HG02981 (cell line): ENCODE data around the gene BCAS1.

ENCODE experiments used
- ATAC-seq: cut with Tn5 transposase; IDR thresholded peaks from one replicate; pipeline ENCODE4 v1.9.1; 2021; ENCODE audit warnings: mild to moderate bottlenecking, moderate library complexity; ENCODE audit not compliant: unreplicated experiment

BCAS1 gene

DNA sequence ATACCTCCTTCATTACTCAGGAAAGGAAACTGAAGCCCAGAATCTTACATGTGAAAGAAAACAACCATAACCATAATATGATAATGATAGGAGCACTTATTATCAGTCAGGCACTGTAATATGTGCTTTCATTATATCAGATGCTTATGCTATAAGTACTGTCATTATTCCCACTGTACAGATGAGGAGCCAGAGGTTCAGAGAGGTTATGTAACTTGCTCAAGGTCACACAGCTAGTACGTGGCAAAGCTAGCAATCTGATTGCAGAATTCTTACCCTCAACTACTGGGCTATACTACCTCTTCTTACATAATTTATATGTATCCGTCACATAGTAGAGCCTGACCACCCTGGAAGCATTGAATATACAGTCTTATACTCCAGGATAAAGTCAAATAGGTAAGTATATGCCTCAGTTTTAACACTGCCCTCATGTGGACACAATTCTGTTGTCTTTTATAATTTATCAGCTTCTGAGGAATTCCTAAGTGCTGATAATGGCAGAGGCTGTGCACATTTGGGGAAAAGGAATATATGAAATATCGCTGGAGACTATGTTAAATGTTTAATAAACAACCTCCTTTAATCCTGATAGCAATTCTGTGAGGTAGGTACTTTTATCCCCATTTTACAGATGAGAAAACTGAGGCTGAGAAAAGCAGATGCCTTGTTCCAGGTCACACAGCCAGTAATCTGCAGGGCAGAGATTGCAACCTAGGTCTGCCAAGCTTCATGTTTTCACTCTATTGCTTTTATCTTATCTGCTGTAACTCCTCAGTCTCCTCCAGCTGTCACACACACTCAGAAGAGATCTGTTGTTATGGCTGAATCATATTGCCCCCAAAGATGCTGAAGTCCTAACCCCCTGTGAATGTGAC is 13.4 kb downstream of the BCAS1 start:
- no peak for ATAC-seq

DNA sequence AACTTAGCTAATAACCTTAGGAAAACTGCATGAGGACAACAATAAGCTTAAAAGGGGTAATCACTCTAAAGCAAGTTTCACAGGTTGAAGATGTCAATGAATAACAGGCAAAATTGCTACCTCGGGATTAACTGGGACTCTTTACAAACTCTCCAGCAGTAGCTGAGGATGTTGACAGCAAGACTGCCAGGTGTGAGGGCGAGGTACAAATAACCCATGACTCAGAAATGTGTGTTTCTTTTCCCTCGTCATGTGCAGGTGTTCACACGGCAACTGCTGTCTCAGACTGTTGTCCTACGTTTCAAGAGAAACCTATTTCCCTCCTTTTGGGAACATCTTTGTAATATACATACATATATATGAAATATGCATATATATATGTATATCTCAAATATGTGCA is 15.9 kb downstream of the BCAS1 start:
- ATAC-seq, result no peak

DNA sequence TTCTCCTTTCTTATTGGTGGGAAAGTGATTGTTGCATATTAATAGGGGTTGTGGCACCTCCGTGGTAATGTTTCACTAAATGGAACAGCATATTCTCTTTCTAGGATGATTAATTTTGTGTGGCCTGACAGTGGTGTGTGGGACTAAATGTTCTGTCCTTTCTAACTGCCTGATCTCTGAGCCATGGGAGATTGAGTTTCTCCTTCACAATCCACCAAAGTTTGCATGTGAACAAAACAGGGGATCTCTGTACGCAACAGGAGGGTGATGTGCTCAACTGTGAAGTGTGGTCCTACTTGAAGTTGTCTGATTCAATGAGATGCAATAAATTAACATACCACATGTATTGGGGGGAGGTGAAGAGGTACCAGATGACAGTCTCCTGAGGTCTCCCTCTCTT is 19.3 kb downstream of the BCAS1 start:
- ATAC-seq, result no peak

DNA sequence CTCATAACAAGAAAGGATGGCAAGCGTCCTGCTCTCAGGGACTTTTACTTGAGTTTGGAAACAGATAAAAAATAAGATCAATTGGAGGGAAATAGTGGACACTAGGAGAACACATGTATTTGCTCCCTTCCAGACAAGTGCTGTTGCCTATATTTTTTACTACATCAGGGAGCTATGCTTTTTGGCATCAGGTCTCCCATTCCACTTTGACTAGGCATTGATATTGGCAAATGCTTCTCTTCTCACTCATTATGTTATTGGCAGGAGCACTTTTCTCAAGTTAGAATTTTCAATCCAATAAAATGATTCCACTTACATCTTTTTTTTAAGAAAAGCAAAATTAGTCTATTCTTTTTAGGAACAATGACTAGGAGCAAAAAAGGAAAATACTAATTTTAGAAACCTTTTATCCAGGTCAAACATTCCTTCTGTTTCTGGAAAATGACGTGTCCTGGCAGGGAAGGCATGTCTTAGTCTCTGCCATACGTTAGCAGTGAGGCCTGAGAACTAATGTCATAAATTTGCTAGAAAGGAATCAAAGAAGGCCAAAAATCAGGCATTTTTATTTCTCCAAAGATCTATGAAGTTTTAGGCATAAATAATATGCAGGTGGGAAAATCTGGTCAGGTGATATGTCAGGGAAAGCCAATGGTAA is 21.4 kb downstream of the BCAS1 start:
- no peak for ATAC-seq

DNA sequence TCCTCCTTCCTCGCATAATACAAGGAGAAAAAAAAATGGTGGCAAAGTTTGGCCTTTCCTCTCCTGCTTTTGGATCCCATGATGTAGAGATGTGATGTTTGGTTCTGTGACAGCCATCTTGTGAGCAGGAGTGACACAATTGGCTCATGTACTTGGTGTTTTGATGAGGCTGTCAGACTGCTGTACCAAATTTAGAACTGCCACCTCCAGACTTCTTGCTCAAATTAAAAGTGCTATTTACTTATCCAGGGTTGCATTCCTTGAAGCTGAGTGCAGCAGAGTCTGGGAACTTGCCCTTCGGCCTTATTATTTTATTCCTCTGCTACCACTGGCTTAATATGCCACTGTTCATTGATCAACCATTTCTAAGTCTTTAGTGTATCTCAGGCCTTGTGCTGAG is 21.9 kb downstream of the BCAS1 start:
- ATAC-seq, result no peak

DNA sequence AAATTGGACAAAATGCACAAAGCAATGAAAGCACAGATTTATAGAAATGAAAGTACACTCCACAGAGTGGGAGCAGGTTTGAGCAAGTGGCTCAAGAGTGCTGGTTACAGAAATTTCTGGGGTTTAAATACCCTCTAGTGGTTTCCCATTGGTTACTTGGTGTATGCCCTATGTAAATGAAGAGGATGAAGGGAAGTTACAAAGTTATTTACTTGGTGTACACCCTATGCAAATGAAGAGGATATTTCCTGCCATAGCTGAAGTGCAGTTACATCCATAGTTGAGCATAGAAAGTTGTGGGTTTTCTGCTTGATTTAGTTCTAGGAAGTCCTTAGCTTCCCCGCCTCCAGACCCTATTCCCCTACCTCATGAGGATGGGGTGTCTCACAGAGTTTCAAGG is 22.7 kb downstream of the BCAS1 start:
- no peak for ATAC-seq

DNA sequence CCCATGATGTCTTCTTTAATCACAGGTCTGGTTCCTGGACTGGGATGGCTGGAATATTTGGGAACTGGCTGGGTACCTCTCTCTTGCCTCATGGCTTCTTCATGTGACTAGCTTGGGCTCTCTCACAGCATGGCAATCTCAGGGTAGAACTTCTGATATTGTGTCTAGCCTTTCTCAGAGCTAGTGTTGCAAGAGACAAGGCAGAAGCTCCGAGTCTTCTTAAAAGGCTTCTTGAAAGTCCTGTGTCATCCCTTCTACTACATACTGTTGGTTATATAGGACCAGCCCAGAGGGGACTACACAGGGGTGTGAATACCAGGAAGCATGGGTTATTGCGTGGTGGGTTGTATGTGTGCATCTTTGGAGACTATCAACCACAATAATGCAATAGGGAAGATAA is 23.3 kb downstream of the BCAS1 start:
- no peak for ATAC-seq

DNA sequence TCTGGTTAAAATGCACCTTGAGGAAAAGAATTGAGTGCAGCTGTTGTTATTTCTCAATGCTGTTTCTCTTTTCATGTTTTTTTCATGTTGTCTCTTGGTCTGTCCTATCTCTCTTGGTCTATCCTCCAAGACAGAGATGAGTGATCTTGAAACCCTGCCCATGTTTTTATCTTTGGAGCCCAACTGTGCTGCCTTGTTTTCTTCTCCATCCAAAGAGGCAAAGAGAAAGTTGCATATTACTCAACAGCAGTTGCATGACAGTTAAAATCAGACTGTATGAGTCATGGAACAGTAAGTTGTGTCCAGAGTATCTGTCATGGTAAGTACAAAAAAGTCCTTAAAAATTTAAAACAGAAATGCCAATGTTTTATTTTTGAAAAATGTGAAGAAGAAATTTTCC is 26.2 kb downstream of the BCAS1 start:
- no peak for ATAC-seq

DNA sequence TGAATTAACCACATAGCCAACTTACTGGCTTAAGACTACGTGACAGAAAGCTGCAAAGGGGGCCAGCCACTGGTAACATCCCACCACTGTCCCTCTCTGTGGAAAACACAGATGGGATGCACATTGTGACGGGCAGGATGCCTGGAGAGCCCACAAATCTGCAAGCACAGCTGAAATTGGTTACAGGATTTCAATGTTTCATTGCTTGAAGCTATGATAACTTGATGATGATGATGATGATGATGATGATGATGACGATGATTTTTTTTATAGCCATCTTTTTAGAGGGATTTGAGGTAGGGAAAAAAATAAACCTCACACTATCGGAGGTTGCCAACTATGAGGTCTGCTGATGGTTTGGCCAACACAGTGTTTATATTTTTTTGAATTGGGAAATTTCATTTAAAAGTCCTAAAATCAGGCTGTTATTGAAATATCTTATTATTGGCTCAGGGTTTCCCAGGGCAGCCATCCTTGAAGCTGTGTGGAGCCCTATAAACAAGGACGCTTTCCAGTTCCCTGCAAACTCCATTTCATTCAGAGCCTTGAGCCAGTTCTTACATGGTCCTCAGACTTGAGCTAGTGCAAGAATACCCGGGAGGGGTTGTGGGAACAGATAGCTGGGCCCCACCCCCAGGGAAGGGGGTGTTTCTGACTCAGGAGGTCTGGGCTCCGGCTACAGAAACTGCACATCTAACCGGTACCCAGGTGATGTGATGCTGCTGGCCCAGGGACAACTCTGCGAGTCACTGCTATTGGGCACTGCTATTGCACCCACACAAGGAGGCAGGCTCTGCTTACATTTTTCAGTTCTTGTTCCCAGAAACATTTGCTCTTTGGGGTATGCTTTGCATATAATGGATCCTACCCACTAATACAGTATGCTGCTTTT is 27.1 kb downstream of the BCAS1 start:
- ATAC-seq, result no peak

DNA sequence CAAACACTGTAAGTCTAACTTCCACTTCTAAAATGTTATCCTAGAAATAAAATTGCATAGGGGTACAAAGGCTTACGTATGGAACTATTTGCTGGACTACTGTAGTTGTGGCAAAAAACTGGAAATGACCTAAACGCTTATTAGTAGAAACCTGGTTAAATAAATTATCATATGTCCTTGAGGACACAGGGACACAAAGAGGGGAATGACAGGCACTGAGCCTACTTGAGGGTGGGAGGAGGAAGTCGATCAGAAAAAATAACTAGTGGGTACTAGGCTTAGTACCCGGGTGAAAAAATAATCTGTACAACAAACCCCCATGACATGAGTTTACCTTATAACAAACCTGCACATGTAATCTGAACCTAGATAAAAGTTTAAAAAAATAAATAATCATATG is 28.4 kb downstream of the BCAS1 start:
- no peak for ATAC-seq

DNA sequence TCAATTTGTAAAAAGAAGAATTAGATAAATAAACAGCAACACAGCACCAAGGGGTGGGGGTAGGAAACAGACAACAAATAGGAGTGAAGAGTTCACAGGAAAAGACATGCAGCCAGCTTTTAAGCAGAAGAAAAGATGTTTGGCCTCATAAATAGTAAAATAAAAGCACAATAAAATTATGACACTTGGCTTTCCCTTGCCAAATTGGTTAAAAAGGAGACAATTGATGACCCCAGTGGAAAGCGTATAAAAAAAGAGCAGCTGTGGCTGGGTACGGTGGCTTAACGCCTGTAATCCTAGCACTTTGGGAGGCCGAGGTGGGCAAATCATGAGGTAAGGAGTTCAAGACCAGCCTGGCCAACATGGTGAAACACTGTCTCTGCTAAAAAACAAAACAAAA is 29.1 kb downstream of the BCAS1 start:
- no peak for ATAC-seq

DNA sequence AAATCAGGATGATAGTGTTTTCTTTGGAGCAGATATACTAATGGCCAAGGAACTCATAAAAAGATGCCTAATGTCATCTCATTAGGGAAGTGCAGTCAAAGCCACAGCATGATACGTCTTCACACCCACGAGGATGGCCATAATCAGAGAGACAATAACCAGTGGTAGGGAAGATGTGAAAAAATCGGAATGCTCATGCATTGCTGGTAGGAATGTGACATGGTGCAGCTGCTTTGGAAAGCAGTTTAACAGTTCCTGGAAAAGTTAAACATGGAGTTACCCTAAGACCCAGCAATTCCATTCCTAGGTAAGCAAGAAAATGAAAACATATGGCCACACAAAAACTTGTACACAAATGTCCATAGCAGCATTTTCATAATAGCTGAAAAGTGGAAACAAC is 29.9 kb downstream of the BCAS1 start:
- no peak for ATAC-seq

DNA sequence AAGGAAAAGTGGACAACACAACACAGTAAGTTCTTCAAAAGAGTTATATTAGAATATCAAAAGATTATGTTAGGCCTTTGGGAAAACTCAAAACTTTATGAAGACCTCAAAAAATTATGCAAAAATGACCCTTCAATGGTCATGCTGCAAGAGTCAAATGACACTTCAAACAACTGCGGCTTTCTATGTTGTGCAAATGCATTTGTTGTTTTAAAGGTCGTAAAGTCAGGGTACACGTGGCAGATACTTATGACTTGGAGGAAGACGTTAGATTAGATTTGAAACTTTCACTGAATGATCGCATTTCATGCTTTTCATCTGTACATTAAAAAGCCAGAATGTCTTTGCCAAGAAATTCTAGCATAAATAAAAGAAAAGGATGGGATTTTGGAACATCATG is 31.4 kb downstream of the BCAS1 start:
- ATAC-seq, result no peak

DNA sequence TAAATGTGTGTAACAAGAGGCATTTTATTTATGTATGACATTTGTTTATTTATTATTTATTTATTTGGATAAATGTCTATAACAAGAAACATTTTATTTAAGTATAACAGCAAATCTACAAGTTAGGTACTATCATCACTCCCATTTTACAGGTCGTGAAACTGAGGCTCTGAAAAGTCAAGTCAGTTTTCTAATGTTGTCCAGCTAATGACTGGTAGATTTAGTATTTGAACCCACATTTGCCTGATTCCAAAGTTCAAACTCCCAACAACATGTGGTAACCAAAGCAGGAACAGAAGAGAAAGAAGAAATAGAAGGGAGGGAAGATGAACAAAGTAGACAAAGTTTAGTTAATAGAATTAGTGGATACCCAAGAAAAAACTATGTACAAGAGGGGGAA is 32.9 kb downstream of the BCAS1 start:
- no peak for ATAC-seq

DNA sequence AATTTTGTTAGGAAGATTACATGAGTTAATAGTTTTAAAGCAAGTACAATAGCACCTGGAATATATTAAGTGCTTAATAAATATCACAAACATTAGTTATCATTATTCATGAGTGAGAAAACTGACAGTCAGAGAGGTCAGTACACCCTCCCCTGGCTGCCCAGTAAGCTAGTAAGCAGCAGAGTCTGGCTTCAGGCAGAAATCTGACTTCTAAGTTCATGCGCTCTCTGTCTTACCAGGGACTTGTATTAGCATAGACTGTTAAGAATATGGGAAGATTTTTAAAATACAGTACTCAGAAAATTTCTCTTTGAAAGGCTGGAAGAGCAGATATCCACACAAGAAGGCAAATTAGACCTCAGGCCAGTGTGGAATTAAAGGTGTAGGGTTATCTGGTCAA is 40.8 kb downstream of the BCAS1 start:
- ATAC-seq, result no peak

DNA sequence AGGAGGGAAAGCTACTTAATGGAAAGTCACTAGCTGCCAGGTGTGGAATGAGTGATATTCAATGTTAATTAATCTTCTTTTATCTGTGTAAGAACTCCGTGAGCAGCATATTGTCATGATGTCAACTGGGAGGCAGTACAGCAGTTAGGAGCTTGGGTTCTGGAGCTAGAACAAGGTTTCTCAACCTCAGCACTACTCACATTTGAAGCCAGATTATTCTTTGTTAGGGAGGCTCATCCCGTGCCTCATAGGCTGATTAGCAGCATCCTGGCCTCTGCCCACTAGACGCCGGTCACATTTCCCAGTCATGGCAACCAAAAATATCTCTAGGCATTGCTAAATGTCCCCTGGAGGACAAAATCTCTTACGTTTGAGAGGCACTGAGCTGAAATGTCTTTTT is 41.2 kb downstream of the BCAS1 start:
- ATAC-seq, result no peak

DNA sequence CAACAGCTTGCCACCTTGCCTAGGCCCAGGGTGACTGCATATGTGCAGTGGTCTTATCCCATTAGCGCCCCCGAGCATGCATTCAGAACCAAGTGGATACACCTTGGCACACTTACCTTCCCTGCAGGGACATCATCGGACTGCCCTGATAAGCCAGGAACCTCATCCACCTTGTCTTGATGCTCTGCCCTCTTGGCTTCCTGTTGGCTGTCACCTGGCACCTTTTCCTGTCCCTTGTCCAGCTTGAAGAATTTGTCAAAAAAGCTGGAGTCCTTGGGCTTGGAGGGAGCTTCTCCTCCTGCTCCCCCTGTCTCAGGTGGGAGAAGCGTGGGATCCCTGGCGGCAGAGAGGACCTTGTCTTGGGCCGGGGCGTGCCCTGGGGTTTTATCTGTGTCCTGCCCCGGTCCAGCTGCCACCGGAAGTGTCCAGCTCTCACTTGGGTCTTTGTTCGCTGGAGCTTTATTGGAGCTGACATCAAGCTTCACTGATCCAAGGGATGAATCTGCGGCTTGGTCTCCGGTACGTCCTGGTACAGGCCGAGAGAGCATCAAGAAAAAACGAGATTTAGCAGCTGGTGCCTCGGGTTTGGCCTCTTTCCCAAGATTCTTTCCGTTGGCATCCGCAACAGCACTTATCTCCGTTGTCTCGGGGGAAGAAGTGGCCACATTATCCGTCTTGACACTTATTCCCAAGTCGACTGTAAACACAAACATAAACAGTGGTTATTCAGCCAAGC is 42.0 kb downstream of the BCAS1 start:
- no peak for ATAC-seq

DNA sequence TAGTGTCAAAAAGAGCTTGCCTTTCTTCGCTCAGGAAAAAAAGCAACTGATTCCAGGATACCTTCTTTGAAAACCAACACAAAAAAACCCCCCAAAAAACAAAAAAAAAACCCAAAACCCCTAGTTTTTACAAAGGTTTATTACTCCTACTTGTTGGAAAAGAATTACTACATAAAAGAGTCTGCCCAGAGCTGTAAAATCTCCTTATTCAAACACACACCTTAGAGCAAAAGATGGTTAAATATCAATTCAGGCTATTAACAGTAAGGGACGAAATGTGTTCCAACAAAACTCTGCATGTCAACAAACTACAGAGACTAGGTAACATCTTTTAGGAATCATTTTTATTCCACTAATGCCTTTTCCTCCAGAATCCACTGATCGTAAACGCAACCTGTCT is 42.7 kb downstream of the BCAS1 start:
- ATAC-seq, result no peak

DNA sequence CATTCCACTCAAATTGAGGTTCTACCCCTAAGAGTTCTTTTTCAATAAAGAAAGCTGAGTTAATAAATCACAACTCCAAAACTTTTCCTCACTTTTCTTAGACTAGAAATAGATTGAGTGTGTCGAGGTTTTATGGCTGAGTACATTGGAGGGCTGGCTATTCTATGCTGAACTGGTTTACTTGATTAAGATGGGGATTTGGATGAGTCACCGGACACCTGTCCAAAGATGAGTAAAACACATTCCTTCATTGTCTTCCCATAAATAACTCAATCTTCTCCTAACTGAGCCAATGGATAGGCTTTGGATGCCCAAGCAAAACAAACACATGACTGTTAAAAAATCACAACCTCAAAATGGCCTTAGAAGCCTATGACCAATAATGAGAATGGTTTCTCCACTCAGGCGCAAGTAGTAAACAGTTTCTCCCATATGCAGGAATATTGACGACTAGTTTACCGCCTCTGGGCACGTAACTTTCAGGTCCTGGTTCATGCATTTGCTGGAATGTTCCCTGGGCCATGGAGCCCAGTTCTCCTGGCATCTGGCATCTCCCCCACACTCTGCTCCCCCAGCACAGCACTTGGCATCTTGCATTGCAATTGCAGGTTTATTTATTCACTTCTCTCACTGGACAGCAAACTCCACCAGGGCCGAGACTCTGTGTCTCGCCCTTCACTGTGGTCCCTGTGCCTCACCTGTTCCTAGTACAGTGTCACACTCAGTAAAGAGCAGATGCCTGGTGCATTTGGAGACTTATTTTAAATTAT is 43.9 kb downstream of the BCAS1 start:
- no peak for ATAC-seq

DNA sequence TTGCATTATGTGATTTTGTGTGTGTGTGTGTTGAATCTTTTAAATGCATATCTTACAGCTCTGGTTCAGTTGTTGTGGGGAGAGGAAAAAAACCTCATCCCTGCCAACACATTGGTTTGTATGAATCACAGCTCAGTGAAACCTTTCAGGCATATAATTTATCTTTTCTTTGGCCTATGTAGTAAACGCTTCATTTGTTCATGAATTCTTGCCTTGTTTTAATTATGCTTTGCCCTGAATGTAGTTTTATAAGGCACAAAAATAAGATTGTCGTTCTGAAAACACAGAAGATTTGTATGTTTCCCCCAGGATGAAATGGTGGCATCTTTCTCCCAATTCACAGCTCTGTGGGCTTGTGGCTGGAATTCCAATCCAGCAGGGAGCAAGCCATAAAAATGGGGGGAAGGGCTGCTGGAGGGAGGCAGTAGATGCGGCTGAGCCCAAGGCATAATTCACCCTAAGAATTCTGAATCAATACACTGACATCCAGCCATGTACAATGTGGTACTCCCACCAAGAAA is 45.1 kb downstream of the BCAS1 start:
- no peak for ATAC-seq
